Measurements from ENCODE around the gene CFB. TPM values are rescaled to one million over a fixed set of nuclear protein-coding genes. Genes with fewer than 3 reads are reported as not detected.

CFB gene
- polyA plus RNA-seq, 1 of the 3 experiments (the other 2 are of a cell fraction), result 42.1 TPM

GRCh38 chr6:31918069-31918720 is 27.7 kb upstream of the CFB start (continued):
- TF ChIP-seq REST (IDR thresholded peaks at IDR 0.05; ENCODE audit: low read depth, low read length), result no peak
- no peak for TF ChIP-seq CHD2 (IDR thresholded peaks at IDR 0.05; ENCODE audit: low read length, partially characterized antibody)

DNA sequence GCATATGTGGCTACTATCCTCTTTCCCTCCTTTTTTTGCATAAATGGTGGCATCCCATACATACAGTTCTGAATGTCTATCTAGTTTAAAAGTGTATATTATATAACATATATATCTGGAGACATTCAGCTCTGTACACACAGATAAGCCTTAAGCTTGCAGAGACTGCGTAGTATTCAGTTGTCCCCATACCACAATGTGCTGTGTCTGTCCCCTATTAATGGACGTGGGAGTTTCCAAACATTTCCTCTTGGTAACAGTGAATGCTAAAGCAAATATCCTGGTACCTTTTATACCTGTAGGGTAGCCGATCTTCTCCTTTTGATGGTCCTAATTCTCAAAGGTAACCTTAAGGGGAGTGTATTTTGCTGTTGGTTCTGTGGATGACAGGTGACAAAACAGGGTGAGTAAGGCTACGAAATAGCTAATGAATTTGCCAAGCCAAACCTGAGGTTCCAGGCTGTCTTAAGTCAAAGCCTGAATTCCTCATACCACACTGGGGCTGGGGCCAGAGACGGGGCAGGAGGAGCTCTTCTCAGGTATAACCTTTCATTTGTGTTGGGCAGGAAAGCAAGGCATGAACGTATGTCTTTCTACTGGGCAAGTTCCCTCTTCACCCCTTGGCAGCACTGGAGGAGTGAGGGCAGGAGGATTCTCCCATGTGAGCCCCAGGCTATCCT is 26.1 kb upstream of the CFB start:
- TF ChIP-seq SIN3A (IDR thresholded peaks at IDR 0.05; ENCODE audit: borderline replicate concordance, low read depth, low read length) (no peak), TCF12 (IDR thresholded peaks at IDR 0.05) (no peak), FOXJ3 (CRISPR knock-in tag; IDR thresholded peaks at IDR 0.05) (no peak)
- TF ChIP-seq, protein P1, sequence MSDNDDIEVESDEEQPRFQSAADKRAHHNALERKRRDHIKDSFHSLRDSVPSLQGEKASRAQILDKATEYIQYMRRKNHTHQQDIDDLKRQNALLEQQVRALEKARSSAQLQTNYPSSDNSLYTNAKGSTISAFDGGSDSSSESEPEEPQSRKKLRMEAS (IDR thresholded peaks at IDR 0.05; ENCODE audit: low read depth), result no peak
- H3K79me2 ChIP-seq (ENCODE audit: insufficient read depth), result no peaks in the 10 kb centered on the region
- no peak overlapping the region for H2AFZ ChIP-seq (ENCODE audit: low read depth)
- no peaks in the 10 kb centered on the region for H3K27me3 ChIP-seq (ENCODE audit: insufficient read depth)
- H3K4me2 ChIP-seq, result no peak overlapping the region
- no peak overlapping the region for H3K4me3 ChIP-seq (ENCODE audit: low read depth in 2 of 2, low read length in 1 of 2)
- no peaks in the 10 kb centered on the region for H4K20me1 ChIP-seq (ENCODE audit: insufficient read depth)
- no peaks in the 10 kb centered on the region for H3K9me3 ChIP-seq
- no peaks in the 10 kb centered on the region for H3K9me2 ChIP-seq
- 70% methylated on average over 6 of the region's 6 CpGs for WGBS (ENCODE audit: low lambda C conversion rate)
- CTCF ChIA-PET, result interaction anchor here (3.3 kb wide), 1 partner anchor 32 kb away, joined by 11 read pairs; no protein-coding TSS in a partner anchor
- no peak overlapping the region for H3K27ac ChIP-seq (ENCODE audit: low read depth in 2 of 2, low read length in 1 of 2)
- H3K9ac ChIP-seq, result no peak overlapping the region
- POLR2A ChIA-PET, result no interaction called here
- H3K4me1 ChIP-seq (ENCODE audit: control insufficient read depth in 1 of 2, insufficient read depth in 2 of 2, low read depth in 1 of 2, low read length in 1 of 2), result no peaks in the 10 kb centered on the region
- DNase-seq, result no peak
- H3K36me3 ChIP-seq (replicated peaks in 1 of 2; ENCODE audit: control insufficient read depth in 1 of 2, insufficient read depth in 2 of 2, low read length in 1 of 2), result no peaks in the 10 kb centered on the region
- H3F3A ChIP-seq (replicated peaks; ENCODE audit: insufficient read depth), result no peaks in the 10 kb centered on the region

DNA sequence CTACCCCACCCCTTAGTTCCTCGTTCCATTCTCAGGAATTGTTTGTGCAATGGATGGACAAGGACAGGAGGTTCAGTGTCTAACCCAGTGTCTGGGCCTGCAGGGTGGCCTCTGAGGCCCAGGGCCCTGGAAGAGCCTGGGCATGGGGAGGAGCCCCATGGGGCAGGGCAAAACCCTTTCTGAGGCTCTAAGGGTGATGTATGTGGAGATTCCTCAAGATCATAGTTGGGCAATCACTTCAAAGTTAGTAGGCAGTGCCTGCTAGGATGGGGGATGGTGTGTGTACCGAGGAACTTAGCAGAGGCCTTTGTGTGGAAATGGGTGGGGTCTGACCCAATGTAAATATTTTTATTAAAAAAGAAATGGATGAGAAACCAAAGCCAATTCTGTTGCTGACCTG is 25.1 kb upstream of the CFB start:
- Histone ChIP-seq H4K20me1 (ENCODE audit: insufficient read depth) (no peaks in the 10 kb centered on the region), H3K4me3 (ENCODE audit: low read depth in 2 of 2, low read length in 1 of 2) (no peak overlapping the region), H3K27me3 (ENCODE audit: insufficient read depth) (no peaks in the 10 kb centered on the region), H3K4me2 (no peak overlapping the region), H3K79me2 (ENCODE audit: insufficient read depth) (no peaks in the 10 kb centered on the region), H3K36me3 (replicated peaks in 1 of 2; ENCODE audit: control insufficient read depth in 1 of 2, insufficient read depth in 2 of 2, low read length in 1 of 2) (no peaks in the 10 kb centered on the region), H2AFZ (ENCODE audit: low read depth) (no peak overlapping the region), H3K9me3 (no peaks in the 10 kb centered on the region), H3K27ac (ENCODE audit: low read depth in 2 of 2, low read length in 1 of 2) (no peak overlapping the region), H3K9me2 (no peaks in the 10 kb centered on the region), H3F3A (replicated peaks; ENCODE audit: insufficient read depth) (no peaks in the 10 kb centered on the region), H3K4me1 (ENCODE audit: control insufficient read depth in 1 of 2, insufficient read depth in 2 of 2, low read depth in 1 of 2, low read length in 1 of 2) (no peaks in the 10 kb centered on the region), H3K9ac (no peak overlapping the region)
- 62% methylated on average over 1 of the region's 2 CpGs for WGBS (ENCODE audit: low lambda C conversion rate)
- ChIA-PET POLR2A (interaction anchor here (0.6 kb wide), 1 partner anchor 19 kb away, joined by 3 read pairs; the partner anchor contains the start of gene ZBTB12), CTCF (interaction anchor here (1.0 kb wide), 1 partner anchor 32 kb away, joined by 3 read pairs; no protein-coding TSS in a partner anchor)
- no peak for DNase-seq
- TF ChIP-seq ZBTB33 (IDR thresholded peaks at IDR 0.05; ENCODE audit: borderline replicate concordance, low read depth), result no peak
- TF ChIP-seq FOXM1 (IDR thresholded peaks at IDR 0.05; ENCODE audit: low read depth), result no peak
- TF ChIP-seq CTCF (IDR thresholded peaks at IDR 0.05), result no peak
- no peak for TF ChIP-seq FOSL2 (IDR thresholded peaks at IDR 0.05; ENCODE audit: borderline replicate concordance, low read depth)
- TF ChIP-seq, protein P1 (IDR thresholded peaks at IDR 0.05; ENCODE audit: low read depth), result no peak
- no peak for TF ChIP-seq CHD2 (IDR thresholded peaks at IDR 0.05; ENCODE audit: low read length, partially characterized antibody)
- TF ChIP-seq, protein P2, sequence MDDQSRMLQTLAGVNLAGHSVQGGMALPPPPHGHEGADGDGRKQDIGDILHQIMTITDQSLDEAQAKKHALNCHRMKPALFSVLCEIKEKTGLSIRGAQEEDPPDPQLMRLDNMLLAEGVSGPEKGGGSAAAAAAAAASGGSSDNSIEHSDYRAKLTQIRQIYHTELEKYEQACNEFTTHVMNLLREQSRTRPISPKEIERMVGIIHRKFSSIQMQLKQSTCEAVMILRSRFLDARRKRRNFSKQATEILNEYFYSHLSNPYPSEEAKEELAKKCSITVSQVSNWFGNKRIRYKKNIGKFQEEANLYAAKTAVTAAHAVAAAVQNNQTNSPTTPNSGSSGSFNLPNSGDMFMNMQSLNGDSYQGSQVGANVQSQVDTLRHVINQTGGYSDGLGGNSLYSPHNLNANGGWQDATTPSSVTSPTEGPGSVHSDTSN (IDR thresholded peaks at IDR 0.05), result no peak
- no peak for TF ChIP-seq TCF12 (IDR thresholded peaks at IDR 0.05)
- no peak for TF ChIP-seq NFIC (IDR thresholded peaks at IDR 0.05; ENCODE audit: borderline replicate concordance)
- TF ChIP-seq EZH2phosphoT487 (IDR thresholded peaks at IDR 0.05; ENCODE audit: borderline replicate concordance, low read depth), result no peak
